WTC11 (cell line): ENCODE measurements around the gene C11orf71. TPM values are rescaled to one million over a fixed set of nuclear protein-coding genes. Genes with fewer than 3 reads are reported as not detected.

Experiments
- ATAC-seq: fragments of 200-7000 bp; cut with Tn5 transposase; 2 replicates; pipeline ENCODE4 v1.10.0; 2021; ENCODE audit warnings: mild to moderate bottlenecking, moderate library complexity
- CTCF ChIA-PET: fragments of 300-600 bp; sonication (Branson Sonifier 250); formaldehyde crosslinking; loops from one replicate; lab custom pipeline; 2021; ENCODE audit warnings: antibody characterized with exemption; lab: Charles Lee
- POLR2A ChIA-PET: fragments of 350-600 bp; sonication (Branson Sonifier 250); formaldehyde crosslinking; loops from one replicate; lab custom pipeline; 2021; ENCODE audit warnings: antibody characterized with exemption; lab: Charles Lee
- DNase-seq: peaks from one replicate; pipeline ENCODE4 v3.0.0; 2021; ENCODE audit warnings: low spot score
- H3K27ac Mint-ChIP-seq: 2 replicates; pipeline ENCODE4 v1.8.0; 2021; ENCODE audit warnings: mixed read lengths
- H3K27me3 Mint-ChIP-seq: 2 replicates; pipeline ENCODE4 v1.8.0; 2021; ENCODE audit warnings: low read depth, mild to moderate bottlenecking, moderate library complexity, mixed read lengths
- H3K36me3 Mint-ChIP-seq: 2 replicates; pipeline ENCODE4 v1.8.0; 2021; ENCODE audit warnings: mixed read lengths
- H3K4me1 Mint-ChIP-seq: 2 replicates; pipeline ENCODE4 v1.8.0; 2022; ENCODE audit warnings: mixed read lengths
- H3K4me3 Mint-ChIP-seq: 2 replicates; pipeline ENCODE4 v1.8.0; 2021; ENCODE audit warnings: mild to moderate bottlenecking, moderate library complexity, mixed read lengths
- H3K9me3 Mint-ChIP-seq: 2 replicates; pipeline ENCODE4 v1.8.0; 2021; ENCODE audit warnings: mixed read lengths
- CREB1 ChIP-seq: sonication (generic); formaldehyde crosslinking; IDR thresholded peaks from 2 replicates; pipeline ENCODE4 v1.8.0; 2023; ENCODE audit warnings: mild to moderate bottlenecking, missing genetic modification reagents
- E2F1 ChIP-seq: sonication (generic); formaldehyde crosslinking; IDR thresholded peaks from 2 replicates; pipeline ENCODE4 v1.8.0; 2022; ENCODE audit warnings: mild to moderate bottlenecking, missing genetic modification reagents
- ELF4 ChIP-seq: sonication (generic); formaldehyde crosslinking; IDR thresholded peaks from 2 replicates; pipeline ENCODE4 v1.8.1; 2022; ENCODE audit warnings: low read depth, mild to moderate bottlenecking, moderate library complexity, missing genetic modification reagents
- ETV6 ChIP-seq: sonication (generic); formaldehyde crosslinking; IDR thresholded peaks from 2 replicates; pipeline ENCODE4 v1.8.1; 2022; ENCODE audit warnings: mild to moderate bottlenecking, missing genetic modification reagents
- GRHL2 ChIP-seq: fragments of 250-450 bp; sonication (Bioruptor Pico); IDR thresholded peaks from 2 replicates; pipeline ENCODE4 v1.8.0; 2022; ENCODE audit warnings: mild to moderate bottlenecking, moderate library complexity; ENCODE audit not compliant: insufficient replicate concordance, severe bottlenecking
- GTF2I ChIP-seq: fragments of 250-450 bp; sonication (Bioruptor Pico); conservative IDR thresholded peaks from 2 replicates; pipeline ENCODE4 v1.4.0; 2021; ENCODE audit warnings: mild to moderate bottlenecking
- IRF2 ChIP-seq: sonication (generic); formaldehyde crosslinking; IDR thresholded peaks from 2 replicates; pipeline ENCODE4 v1.8.0; 2022; ENCODE audit warnings: low read depth, missing genetic modification reagents, borderline replicate concordance
- JUN ChIP-seq: sonication (generic); formaldehyde crosslinking; IDR thresholded peaks from 2 replicates; pipeline ENCODE4 v1.8.0; 2023; ENCODE audit warnings: mild to moderate bottlenecking, missing genetic modification reagents
- NFE2L1 ChIP-seq: sonication (generic); formaldehyde crosslinking; IDR thresholded peaks from 2 replicates; pipeline ENCODE4 v1.8.1; 2023; ENCODE audit warnings: missing genetic modification reagents
- OVOL2 ChIP-seq: fragments of 250-450 bp; sonication (Bioruptor Pico); IDR thresholded peaks from 2 replicates; pipeline ENCODE4 v1.9.0; 2021; ENCODE audit warnings: mild to moderate bottlenecking, borderline replicate concordance
- SMAD4 ChIP-seq: sonication (generic); formaldehyde crosslinking; IDR thresholded peaks from 2 replicates; pipeline ENCODE4 v1.8.0; 2022; ENCODE audit warnings: mild to moderate bottlenecking, missing genetic modification reagents
- SOX15 ChIP-seq: fragments of 250-450 bp; sonication (Bioruptor Pico); IDR thresholded peaks from 2 replicates; pipeline ENCODE4 v1.9.0; 2021; ENCODE audit warnings: mild to moderate bottlenecking
- STAT6 ChIP-seq: sonication (generic); formaldehyde crosslinking; conservative IDR thresholded peaks from 2 replicates; pipeline ENCODE4 v1.8.1; 2023; ENCODE audit warnings: mild to moderate bottlenecking, low read depth, missing genetic modification reagents, moderate library complexity
- TEAD4 ChIP-seq: sonication (generic); formaldehyde crosslinking; IDR thresholded peaks from 2 replicates; pipeline ENCODE4 v1.8.0; 2022; ENCODE audit warnings: mild to moderate bottlenecking, missing genetic modification reagents
- ZBTB21 ChIP-seq: sonication (generic); formaldehyde crosslinking; IDR thresholded peaks from 2 replicates; pipeline ENCODE4 v1.8.1; 2023; ENCODE audit warnings: mild to moderate bottlenecking, missing genetic modification reagents, borderline replicate concordance
- ZNF121 ChIP-seq: sonication (generic); formaldehyde crosslinking; IDR thresholded peaks from 2 replicates; pipeline ENCODE4 v1.8.0; 2023; ENCODE audit warnings: missing genetic modification reagents
- ZNF219 ChIP-seq: sonication (generic); formaldehyde crosslinking; IDR thresholded peaks from 2 replicates; pipeline ENCODE4 v1.8.0; 2023; ENCODE audit warnings: missing genetic modification reagents, mild to moderate bottlenecking, borderline replicate concordance
- ZNF232 ChIP-seq: sonication (generic); formaldehyde crosslinking; IDR thresholded peaks from 2 replicates; pipeline ENCODE4 v1.8.0; 2022; ENCODE audit warnings: mild to moderate bottlenecking, missing genetic modification reagents
- ZNF396 ChIP-seq: fragments of 250-450 bp; sonication (Bioruptor Pico); IDR thresholded peaks from 2 replicates; pipeline ENCODE4 v1.8.0; 2021; ENCODE audit warnings: mild to moderate bottlenecking, moderate library complexity, borderline replicate concordance
- ZNF425 ChIP-seq: fragments of 250-450 bp; sonication (Bioruptor Pico); conservative IDR thresholded peaks from 2 replicates; pipeline ENCODE4 v1.9.0; 2021; ENCODE audit warnings: mild to moderate bottlenecking
- total RNA-seq: library from RNA; stranded (reverse); gene quantifications from 3 replicates; pipeline ENCODE4 v1.2.3, GENCODE V29; 2021
- TF ChIP-seq, protein P1 (sequence below): sonication (generic); formaldehyde crosslinking; IDR thresholded peaks from 2 replicates; pipeline ENCODE4 v1.8.1; 2023; ENCODE audit warnings: mild to moderate bottlenecking, moderate library complexity, missing genetic modification reagents
- TF ChIP-seq, protein P2 (sequence below): sonication (generic); formaldehyde crosslinking; IDR thresholded peaks from 2 replicates; pipeline ENCODE4 v1.8.1; 2023; ENCODE audit warnings: mild to moderate bottlenecking, missing genetic modification reagents, borderline replicate concordance

C11orf71 gene
- total RNA-seq, 1 experiment from 2014 or later = 5.9 TPM

- no peak for ATAC-seq
- no peaks in the 10 kb centered on the region for H3K27me3 Mint-ChIP-seq
- CTCF ChIA-PET = interaction anchor here (0.8 kb wide), 1 partner anchor 35 kb away, joined by 3 read pairs; no protein-coding TSS in a partner anchor
These were observed 558 bp upstream of the C11orf71 start for GRCh38 chr11:114400915-114401223.

GRCh38 chr11:114399490-114400215 lies 658 bp downstream of the C11orf71 start:
- peak overlapping the region; percentile 90 for H3K4me3 Mint-ChIP-seq
- POLR2A ChIA-PET = interaction anchor here (1.8 kb wide), 1 partner anchor 40 kb away, joined by 6 read pairs; the partner anchor contains the start of gene REXO2
- DNase-seq (peak; percentile 77), ATAC-seq (peak; percentile 77)
- peaks cover 51% of the 10 kb centered on the region for H3K4me1 Mint-ChIP-seq
- CTCF ChIA-PET = no interaction called here
- peaks cover 20% of the 10 kb centered on the region for H3K36me3 Mint-ChIP-seq
- H3K27ac Mint-ChIP-seq = peak overlapping the region; percentile 99
- peaks cover 4% of the 10 kb centered on the region for H3K9me3 Mint-ChIP-seq
- no peaks in the 10 kb centered on the region for H3K27me3 Mint-ChIP-seq
- TF ChIP-seq SOX15 (CRISPR knock-in tag) (no peak), ZNF396 (CRISPR knock-in tag) (no peak), STAT6 (CRISPR knock-in tag) (no peak), SMAD4 (CRISPR knock-in tag) (no peak), ETV6 (CRISPR knock-in tag) (peak; percentile 63; the same call in 1 of the 2 replicates), IRF2 (no peak), ZNF121 (CRISPR knock-in tag) (peak; percentile 60; the same call in 1 of the 2 replicates), E2F1 (CRISPR knock-in tag) (peak; percentile 43; the same call in 1 of the 2 replicates), ZNF219 (CRISPR knock-in tag) (no peak), GRHL2 (CRISPR knock-in tag) (no peak), JUN (CRISPR knock-in tag) (no peak), OVOL2 (CRISPR knock-in tag) (no peak), ZNF232 (CRISPR knock-in tag) (0 out of 2 replicates have a peak, but pooled peaks have one; percentile 62), ZNF425 (CRISPR knock-in tag) (no peak), CREB1 (CRISPR knock-in tag) (0 out of 2 replicates have a peak, but pooled peaks have one; percentile 74), ZBTB21 (CRISPR knock-in tag) (no peak)
- TF ChIP-seq, protein P1, sequence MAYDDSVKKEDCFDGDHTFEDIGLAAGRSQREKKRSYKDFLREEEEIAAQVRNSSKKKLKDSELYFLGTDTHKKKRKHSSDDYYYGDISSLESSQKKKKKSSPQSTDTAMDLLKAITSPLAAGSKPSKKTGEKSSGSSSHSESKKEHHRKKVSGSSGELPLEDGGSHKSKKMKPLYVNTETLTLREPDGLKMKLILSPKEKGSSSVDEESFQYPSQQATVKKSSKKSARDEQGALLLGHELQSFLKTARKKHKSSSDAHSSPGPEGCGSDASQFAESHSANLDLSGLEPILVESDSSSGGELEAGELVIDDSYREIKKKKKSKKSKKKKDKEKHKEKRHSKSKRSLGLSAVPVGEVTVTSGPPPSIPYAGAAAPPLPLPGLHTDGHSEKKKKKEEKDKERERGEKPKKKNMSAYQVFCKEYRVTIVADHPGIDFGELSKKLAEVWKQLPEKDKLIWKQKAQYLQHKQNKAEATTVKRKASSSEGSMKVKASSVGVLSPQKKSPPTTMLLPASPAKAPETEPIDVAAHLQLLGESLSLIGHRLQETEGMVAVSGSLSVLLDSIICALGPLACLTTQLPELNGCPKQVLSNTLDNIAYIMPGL (CRISPR knock-in tag) = no peak

More at GRCh38 chr11:114400915-114401223, 558 bp upstream of the C11orf71 start:
- Mint-ChIP-seq H3K36me3 (peaks cover 30% of the 10 kb centered on the region), H3K27ac (peak overlapping the region; percentile 99), H3K9me3 (no peaks in the 10 kb centered on the region), H3K4me3 (peak overlapping the region; percentile 90), H3K4me1 (peaks cover 43% of the 10 kb centered on the region)
- TF ChIP-seq, protein P2, sequence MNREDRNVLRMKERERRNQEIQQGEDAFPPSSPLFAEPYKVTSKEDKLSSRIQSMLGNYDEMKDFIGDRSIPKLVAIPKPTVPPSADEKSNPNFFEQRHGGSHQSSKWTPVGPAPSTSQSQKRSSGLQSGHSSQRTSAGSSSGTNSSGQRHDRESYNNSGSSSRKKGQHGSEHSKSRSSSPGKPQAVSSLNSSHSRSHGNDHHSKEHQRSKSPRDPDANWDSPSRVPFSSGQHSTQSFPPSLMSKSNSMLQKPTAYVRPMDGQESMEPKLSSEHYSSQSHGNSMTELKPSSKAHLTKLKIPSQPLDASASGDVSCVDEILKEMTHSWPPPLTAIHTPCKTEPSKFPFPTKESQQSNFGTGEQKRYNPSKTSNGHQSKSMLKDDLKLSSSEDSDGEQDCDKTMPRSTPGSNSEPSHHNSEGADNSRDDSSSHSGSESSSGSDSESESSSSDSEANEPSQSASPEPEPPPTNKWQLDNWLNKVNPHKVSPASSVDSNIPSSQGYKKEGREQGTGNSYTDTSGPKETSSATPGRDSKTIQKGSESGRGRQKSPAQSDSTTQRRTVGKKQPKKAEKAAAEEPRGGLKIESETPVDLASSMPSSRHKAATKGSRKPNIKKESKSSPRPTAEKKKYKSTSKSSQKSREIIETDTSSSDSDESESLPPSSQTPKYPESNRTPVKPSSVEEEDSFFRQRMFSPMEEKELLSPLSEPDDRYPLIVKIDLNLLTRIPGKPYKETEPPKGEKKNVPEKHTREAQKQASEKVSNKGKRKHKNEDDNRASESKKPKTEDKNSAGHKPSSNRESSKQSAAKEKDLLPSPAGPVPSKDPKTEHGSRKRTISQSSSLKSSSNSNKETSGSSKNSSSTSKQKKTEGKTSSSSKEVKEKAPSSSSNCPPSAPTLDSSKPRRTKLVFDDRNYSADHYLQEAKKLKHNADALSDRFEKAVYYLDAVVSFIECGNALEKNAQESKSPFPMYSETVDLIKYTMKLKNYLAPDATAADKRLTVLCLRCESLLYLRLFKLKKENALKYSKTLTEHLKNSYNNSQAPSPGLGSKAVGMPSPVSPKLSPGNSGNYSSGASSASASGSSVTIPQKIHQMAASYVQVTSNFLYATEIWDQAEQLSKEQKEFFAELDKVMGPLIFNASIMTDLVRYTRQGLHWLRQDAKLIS (CRISPR knock-in tag) = no peak
- no peak for TF ChIP-seq NFE2L1 (CRISPR knock-in tag)
- no peak for TF ChIP-seq GTF2I
- TF ChIP-seq TEAD4 (CRISPR knock-in tag) = no peak
- no peak for TF ChIP-seq ELF4 (CRISPR knock-in tag)
- no peak for TF ChIP-seq GRHL2 (CRISPR knock-in tag)
- POLR2A ChIA-PET = interaction anchor here (1.0 to 1.8 kb wide), 2 partner anchors 29 to 38 kb away, joined by 3 to 6 read pairs; partner anchors contain the start of gene REXO2
- no peak for DNase-seq
